CD8-positive, alpha-beta memory T cell (primary cell): Measurements from ENCODE around the gene HHLA2. TPM values are rescaled to one million over a fixed set of nuclear protein-coding genes. Genes with fewer than 3 reads are reported as not detected.

Experiments used
- CTCF ChIA-PET: fragments of 350-600 bp; sonication (Branson Sonifier 250); formaldehyde crosslinking; loops from one replicate; lab custom pipeline; 2021; ENCODE audit warnings: antibody characterized with exemption; lab: Charles Lee
- POLR2A ChIA-PET: fragments of 350-600 bp; sonication (Branson Sonifier 250); formaldehyde crosslinking; loops from one replicate; lab custom pipeline; 2021; ENCODE audit warnings: antibody characterized with exemption; lab: Charles Lee
- DNase-seq, 5 donors: peaks; one replicate each; pipeline versions ENCODE4 v3.0.0 to v3.0.0-alpha.2; 2020 to 2022; ENCODE audit warnings: mixed read lengths in 1 of 5
- H3K27ac ChIP-seq: one replicate; pipeline ENCODE4 v1.7.0; 2013; ENCODE audit warnings: low read depth, mild to moderate bottlenecking, low read length, moderate library complexity
- H3K27me3 ChIP-seq: 2 replicates; pipeline ENCODE4 v1.7.0; 2013; ENCODE audit warnings: low read length, mild to moderate bottlenecking; ENCODE audit not compliant: insufficient read depth, poor library complexity, severe bottlenecking
- H3K36me3 ChIP-seq: 2 replicates; pipeline ENCODE4 v1.7.0; 2013; ENCODE audit warnings: mild to moderate bottlenecking, low read length, moderate library complexity; ENCODE audit not compliant: insufficient read depth
- H3K4me1 ChIP-seq: 2 replicates; pipeline ENCODE4 v1.7.0; 2013; ENCODE audit warnings: mild to moderate bottlenecking, low read length, moderate library complexity; ENCODE audit not compliant: insufficient read depth
- H3K4me3 ChIP-seq: 2 replicates; pipeline ENCODE4 v1.7.0; 2013; ENCODE audit warnings: mild to moderate bottlenecking, low read length
- H3K9me3 ChIP-seq: 2 replicates; pipeline ENCODE4 v1.7.0; 2013; ENCODE audit warnings: mild to moderate bottlenecking, low read length
- H3K27ac Mint-ChIP-seq, 8 donors: one replicate each; pipeline ENCODE4 v1.8.0; 2020 to 2021; ENCODE audit warnings: mixed read lengths in 8 of 8, mild to moderate bottlenecking in 6 of 8, inconsistent platforms in 3 of 8, moderate library complexity in 3 of 8
- H3K27me3 Mint-ChIP-seq, 2 donors: one replicate each; pipeline ENCODE4 v1.8.0; 2020 to 2021; ENCODE audit warnings: mixed read lengths in 2 of 2, mild to moderate bottlenecking in 1 of 2, moderate library complexity in 1 of 2
- H3K36me3 Mint-ChIP-seq, 3 donors: one replicate each; pipeline ENCODE4 v1.8.0; 2020 to 2021; ENCODE audit warnings: mixed read lengths in 3 of 3, inconsistent platforms in 1 of 3, mild to moderate bottlenecking in 1 of 3
- H3K4me1 Mint-ChIP-seq, 3 donors: one replicate each; pipeline ENCODE4 v1.8.0; 2020 to 2021; ENCODE audit warnings: mixed read lengths in 3 of 3, inconsistent platforms in 1 of 3, mild to moderate bottlenecking in 1 of 3
- H3K4me3 Mint-ChIP-seq, 7 donors: one replicate each; pipeline ENCODE4 v1.8.0; 2020 to 2021; ENCODE audit warnings: mixed read lengths in 7 of 7, mild to moderate bottlenecking in 6 of 7, moderate library complexity in 4 of 7, inconsistent platforms in 2 of 7
- H3K9me3 Mint-ChIP-seq, 5 donors: one replicate each; pipeline ENCODE4 v1.8.0; 2020 to 2022; ENCODE audit warnings: mixed read lengths in 5 of 5, mild to moderate bottlenecking in 3 of 5, moderate library complexity in 2 of 5, inconsistent platforms in 1 of 5
- polyA plus RNA-seq: library from polyadenylated mRNA; unstranded; fragments of 300-500 nt; fragmentation: Illumina TruSeq; gene quantifications from one replicate; pipeline ENCODE4 v1.2.3, GENCODE V29; 2021
- total RNA-seq, 2 experiments: library from RNA; stranded (reverse); gene quantifications; one replicate each; pipeline ENCODE4 v1.2.3, GENCODE V29; 2021

The HHLA2 gene
- total and polyA plus RNA-seq, 3 experiments from 2014 or later: 0.46 to 1.1 (median 1.0) TPM

DNA sequence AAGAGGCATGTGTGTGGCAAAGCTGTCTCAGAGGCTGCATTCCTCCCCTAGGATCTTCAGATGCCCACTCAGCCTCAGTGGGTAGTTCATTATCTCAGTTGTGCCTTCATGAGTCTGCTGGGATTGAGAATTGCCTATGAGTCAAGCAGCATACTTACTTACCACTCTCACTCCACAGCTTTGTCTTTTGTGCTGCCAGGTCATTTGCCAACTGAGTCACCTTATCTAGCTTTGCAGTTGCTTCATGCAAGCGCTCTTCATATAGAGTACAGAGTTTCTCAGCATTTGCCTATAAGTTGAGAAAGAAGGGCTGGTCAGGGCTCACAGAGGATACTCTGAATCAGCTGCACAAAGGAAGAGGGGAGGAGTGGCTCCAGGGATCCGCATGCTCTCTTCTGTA is 124.6 kb downstream of the HHLA2 start:
- no peak overlapping the region for H3K4me3 ChIP-seq
- peaks cover 0 to 3% (median 0%) of the 10 kb centered on the region in 3 donors for H3K36me3 Mint-ChIP-seq
- DNase-seq: no peak
- H3K9me3 ChIP-seq: no peaks in the 10 kb centered on the region
- peaks cover 2 to 15% of the 10 kb centered on the region in 2 donors for H3K27me3 Mint-ChIP-seq
- H3K27me3 ChIP-seq: no peaks in the 10 kb centered on the region
- H3K4me1 ChIP-seq: no peaks in the 10 kb centered on the region
- ChIA-PET CTCF (interaction anchor here (1.0 kb wide), 1 partner anchor 14 kb away, joined by 3 read pairs; no protein-coding TSS in a partner anchor), POLR2A (no interaction called here)
- H3K27ac Mint-ChIP-seq: no peak overlapping the region
- H3K4me3 Mint-ChIP-seq: no peak overlapping the region
- no peaks in the 10 kb centered on the region for H3K4me1 Mint-ChIP-seq
- H3K9me3 Mint-ChIP-seq: no peaks in the 10 kb centered on the region
- H3K36me3 ChIP-seq: no peaks in the 10 kb centered on the region
- no peak overlapping the region for H3K27ac ChIP-seq

Other genes with a start within 250 kb of the HHLA2 start
- 100 to 1,000 TPM; 126 to 131 TPM for gene CD47, start 205.5 kb upstream of the HHLA2 start, total RNA-seq
- gene CD47, start 205.5 kb upstream of the HHLA2 start, polyA plus RNA-seq: 232 TPM
- 10 to 100 TPM; 43.0 to 45.9 TPM for gene IFT57, start 74.1 kb upstream of the HHLA2 start, total RNA-seq
- 33.2 TPM for gene IFT57, start 74.1 kb upstream of the HHLA2 start, polyA plus RNA-seq
- gene MYH15, start 214.0 kb downstream of the HHLA2 start, total RNA-seq: under 1 TPM; 0.11 to 0.18 TPM
- not detected for gene MYH15, start 214.0 kb downstream of the HHLA2 start, polyA plus RNA-seq